Activated CD8-positive, alpha-beta memory T cell treated with anti-CD3 and anti-CD28 coated beads for 4 hours (primary cell): ENCODE data around the gene TMEM272.
"Not testable (repeated sequence)": the region's sequence is repeated elsewhere in the genome, so short reads cannot be mapped to it uniquely, and the experiment has no call there.

ENCODE experiments used
- DNase-seq, 2 donors: peaks; one replicate each; pipeline ENCODE4 v3.0.0-alpha.2; 2020; ENCODE audit warnings: low read depth in 2 of 2

Gene TMEM272

DNA sequence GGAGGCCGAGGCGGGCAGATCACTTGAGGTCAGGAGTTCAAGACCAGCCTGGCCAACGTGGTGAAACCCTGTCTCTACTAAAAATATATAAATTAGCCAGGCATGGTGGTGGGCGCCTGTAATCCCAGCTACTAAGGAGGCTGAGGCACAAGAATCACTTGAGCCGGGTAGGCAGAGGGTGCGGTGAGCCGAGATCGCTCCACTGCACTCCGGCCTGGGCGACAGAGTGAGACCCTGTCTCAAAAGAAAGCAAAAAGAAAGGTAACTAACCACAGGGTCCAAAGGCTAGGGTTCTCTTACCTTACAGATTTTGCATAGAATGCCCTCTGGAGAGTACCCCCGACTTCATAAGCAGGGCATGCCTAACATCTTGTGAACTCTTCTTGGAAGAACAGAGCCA is 20.3 kb downstream of the TMEM272 start:
- DNase-seq: not testable (repeated sequence)

DNA sequence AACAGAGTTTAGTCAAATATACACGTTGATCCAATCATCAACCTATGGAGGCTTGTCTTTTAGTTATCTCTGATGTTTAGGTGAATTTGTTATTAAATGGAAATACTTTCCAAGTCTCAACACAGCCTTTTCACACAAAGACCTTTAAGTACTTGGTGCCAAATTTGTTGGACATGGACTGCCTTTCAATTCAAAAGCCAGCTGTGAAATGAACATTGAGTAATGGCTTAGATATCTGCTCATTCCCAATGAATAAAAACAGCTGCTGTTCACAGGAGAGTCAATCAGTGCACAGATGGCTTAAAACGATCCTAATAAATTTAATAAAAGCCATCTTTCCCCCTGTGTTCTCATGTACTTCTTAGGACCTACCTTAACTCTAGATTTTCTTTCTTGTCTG is 21.1 kb downstream of the TMEM272 start:
- DNase-seq: no peak

DNA sequence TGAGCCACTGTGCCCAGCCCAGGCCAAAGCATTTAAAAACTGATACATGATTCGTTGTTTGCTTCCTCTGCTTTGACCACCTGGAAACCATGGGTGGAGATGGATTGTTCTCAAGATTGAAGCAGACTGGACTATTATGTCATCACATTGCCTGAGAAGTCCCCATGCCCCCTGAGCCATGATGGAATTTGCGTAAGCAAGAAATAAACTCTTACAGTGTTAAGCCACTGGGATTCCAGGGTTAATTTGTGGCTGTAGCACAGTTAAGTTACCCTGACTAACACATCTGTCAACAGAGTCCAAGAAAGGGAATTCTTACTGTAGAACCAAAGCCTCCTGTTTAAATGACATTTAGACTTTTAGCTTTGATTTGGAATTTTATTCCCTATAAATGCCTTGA is 21.6 kb downstream of the TMEM272 start:
- DNase-seq: no peak

DNA sequence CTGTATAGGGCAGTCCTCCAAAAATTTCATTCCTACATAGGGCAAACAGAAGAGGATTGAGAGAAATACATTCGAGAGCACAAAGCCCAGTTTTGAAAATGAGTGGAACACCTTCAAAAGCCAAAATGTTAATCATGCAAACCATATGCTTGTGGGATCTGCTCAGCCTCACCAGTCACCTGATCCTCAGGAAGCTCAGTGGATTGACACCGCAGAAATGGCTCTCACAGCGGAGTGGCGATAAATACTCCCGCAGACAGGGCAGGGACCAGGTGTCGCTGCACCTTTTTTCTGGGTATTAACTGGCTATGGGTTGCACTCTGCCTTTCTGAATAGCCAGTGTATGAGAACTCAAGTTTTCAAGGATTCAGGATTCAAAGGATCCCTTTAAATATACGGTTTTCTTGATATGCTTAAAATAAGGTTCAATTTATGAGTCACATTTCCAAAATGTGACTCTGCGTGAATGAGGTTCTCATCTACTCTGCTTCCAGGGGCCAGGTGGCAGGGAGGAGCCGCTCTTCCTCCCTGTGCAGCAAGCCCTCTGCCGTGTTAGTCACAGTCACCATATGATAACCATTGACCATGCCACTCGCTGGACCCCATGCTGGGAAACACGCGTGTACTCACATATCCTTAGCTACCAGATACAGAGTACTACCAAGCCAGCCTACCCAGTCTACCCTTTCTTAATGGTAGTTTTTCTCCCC is 22.7 kb downstream of the TMEM272 start:
- DNase-seq: no peak

DNA sequence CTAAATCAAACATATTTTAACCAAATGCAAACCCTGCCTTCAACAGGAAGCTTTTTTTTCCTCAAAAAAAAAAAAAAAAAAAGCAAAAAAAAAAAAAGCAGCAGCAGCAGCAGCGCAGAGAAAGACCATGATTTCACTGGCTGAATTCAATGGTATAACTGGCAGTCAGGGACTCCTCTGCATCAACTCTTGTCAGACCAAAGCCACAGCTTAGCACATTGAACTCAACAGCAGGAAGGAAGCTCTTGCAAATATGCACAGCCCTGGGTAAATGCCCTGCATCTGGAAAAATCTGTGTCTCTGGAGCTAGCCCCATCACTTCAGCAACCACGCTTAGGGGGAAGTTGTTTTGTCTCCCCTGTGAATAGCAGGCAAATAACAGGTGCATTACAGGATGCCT is 23.4 kb downstream of the TMEM272 start:
- DNase-seq: no peak

DNA sequence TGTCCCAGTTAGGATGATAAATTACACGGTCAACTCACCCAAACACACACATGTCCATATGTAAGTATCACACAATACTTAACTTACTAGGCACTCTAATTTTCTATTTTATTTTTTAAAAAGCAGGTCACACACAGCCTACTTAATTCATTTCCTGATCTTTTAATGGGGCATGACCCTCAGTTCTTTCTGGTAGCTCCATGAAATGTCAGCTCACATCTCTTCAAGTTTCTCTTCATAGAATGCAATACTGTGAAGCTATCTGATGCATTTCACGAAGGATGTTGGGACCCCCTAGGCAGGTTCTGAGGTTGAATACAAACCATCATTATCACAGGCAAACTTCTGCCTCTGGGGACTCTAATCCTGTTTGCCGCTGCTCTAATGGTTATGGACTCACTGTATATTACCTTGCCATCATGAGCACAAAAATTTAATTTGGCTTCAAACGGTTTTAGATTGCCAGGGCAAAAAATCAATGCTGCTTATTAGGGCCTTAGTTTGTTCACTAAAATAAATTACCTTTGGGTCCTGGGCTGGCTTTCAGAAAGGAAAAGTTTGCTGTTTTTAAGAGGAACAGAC is 24.9 kb downstream of the TMEM272 start:
- no peak for DNase-seq

DNA sequence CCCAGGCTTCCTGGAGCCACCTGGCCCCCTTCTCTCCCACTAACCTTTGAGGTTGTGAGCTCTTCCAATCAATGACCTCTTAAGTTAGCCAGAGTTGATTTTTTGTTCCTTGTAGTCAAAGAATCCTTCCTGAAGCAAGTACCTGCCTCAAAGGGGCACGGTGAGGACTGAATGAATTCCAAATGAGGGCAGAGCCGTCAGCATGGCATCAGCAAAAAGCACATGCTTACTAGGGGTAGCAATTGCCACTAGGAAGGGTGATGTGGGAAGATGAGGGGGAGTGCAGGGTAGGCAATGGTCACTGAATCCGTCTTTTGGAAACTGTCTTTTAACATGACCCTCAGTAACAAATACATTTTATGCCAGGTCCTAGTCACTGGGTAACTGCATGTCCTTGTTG is 25.4 kb downstream of the TMEM272 start:
- DNase-seq: no peak

DNA sequence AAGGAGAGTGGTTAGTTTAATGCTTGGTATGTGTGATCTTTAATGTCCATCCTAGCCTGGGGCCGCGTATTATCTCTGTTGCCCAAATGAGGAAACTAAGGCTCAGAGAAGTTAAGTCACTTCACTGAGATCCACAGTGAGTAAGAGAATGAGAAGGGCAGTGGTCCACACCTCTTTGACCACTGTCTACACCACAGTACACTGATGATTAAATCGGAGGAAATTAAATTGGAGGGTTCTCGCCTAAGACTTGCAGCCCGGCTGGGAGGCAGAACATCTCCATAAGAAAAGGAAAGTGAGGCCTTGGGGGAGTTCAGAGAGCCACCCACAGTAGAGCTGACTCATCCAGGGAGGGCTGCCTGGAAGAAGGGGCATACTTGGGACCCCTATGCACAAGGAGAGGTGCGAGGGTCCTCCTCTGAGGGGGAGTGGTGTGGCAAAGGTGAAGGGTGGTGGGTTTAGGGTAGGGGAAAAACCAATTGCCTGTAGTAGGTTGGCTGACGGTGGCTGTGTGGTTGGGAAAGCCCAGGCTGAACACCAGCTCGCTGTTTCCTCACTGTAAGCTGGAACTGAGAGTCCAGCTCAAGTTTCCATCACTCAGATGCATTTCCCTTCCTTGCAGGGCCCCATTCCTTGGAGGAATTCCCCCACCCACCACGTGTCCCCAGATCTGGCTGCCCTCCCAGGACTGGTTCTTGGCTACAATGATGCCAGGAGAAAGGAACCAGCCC is 26.0 kb downstream of the TMEM272 start:
- DNase-seq: no peak

DNA sequence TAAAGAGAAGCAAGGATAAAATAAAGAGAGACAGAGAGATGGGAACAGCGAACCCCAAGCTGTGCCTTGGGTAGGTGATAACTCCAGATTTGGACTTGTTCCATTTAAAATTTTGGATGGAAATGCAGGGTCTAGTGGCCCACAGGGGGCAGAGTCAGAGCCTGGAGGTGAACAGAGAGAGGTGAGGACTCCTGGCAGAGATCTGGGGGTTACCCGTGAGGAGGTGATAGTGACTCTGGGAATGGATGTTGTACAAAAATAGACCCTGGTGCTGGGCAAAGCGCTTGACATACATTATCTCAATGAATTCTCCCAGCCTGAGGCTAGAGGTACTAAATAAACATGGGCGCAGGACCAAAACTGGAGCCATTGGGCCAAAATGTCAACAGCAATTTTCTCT is 26.7 kb downstream of the TMEM272 start:
- DNase-seq: no peak

DNA sequence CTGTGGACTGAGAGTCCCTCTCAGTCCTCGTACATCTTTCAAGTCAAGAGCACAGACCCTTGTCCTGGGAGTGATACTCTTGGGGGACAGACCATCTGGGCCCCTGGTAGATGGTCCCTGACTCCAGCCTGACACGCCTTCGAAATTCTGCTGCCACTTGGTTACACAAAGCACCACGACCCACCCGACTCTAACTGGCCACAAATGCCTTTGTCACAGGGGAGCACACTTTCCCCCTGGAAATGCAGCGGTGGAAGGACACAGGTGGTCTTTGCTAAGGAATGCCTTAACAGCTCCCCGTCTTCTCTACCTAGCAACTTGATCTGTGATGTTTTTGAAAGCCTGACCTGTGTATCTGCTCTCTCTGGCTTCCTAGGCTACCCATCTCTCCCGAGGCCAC is 27.3 kb downstream of the TMEM272 start:
- no peak for DNase-seq

DNA sequence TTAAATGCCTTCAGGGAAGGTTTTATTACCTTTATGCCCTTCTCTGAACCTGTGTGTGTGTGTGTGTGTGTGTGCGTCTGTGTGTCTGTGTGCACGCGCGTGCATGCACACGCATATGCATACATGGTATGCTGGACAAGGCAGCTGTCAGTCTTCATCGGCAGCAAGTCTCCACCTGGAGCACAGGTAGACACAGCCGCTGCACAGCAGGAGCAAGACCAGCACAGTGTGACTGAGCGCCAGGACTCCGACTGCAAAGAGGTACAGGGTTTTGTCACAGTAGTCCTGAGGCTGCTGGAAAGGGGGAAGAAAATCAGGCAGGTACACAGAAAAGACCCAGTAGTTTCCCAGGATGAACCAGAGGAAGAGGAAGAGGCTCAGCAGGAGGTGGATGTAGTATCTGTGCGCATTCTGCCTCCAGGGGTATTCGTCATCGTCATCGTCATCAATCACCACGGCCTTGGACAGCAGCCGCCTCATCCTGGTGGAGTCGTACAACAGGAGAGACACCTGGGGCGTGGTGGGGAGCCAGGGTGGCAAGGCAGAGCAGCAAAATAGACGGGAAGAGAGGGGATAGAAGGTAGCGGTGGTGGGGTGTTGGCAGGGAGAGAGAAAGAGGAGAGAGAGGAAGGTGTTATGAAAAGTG is 28.2 kb downstream of the TMEM272 start:
- no peak for DNase-seq

DNA sequence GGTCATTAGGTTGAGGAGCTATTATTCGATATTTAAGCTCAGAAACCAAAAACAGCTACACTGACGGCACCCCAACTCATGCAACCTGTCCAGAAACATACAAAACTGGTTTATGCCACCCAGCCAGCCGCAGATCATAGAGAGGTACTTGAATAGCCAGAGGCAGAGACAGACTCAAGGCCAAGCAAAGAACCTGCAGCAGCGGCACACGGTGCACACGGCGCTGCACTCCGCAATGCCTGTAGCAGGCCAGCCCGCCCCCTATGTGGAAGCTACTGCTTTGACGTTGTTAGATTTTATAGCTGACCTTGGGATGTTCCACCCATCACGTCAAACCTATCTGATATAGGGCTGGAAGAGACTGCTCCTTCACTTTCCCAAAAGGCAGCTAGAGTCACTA is 29.1 kb downstream of the TMEM272 start:
- DNase-seq: no peak

DNA sequence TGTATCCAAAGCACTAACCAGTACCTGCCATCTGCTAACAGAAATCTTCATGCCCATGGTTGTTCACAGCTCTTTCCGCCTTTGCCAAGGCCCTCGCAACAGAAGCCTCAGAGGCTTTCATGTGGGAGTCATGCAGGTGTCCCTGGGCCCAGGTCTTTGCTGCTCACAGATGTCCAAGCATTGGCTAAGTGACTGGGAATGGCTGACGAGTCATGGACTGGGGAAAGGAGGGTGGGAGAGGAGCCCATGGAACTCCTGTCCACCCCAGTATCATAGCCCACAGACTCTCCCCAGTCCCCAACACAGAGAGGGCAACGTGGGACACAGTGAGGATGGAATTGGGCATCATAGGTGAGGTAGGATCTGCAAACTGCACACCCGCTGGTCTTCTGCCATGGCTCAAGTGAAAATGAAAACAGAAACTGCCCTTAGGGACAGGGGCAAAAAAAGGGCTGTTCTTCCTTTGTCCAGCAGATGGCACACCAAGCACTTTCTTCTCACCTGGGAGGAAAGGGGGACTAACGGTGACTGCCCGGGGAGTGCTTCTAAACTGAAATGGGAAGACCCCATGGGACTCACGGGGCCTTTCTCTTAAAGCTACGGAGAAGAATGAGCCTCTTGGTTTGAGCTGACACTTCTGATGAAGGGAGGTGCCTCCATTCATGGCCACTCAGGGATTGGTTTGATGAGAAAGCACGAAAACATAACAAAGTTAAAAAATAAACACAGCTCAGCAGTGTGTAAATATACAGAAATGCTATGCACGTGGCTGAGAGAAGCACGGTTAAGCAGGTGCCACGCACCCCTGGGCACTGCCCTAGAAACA is 29.9 kb downstream of the TMEM272 start:
- DNase-seq: peak; percentile 56 to 61

DNA sequence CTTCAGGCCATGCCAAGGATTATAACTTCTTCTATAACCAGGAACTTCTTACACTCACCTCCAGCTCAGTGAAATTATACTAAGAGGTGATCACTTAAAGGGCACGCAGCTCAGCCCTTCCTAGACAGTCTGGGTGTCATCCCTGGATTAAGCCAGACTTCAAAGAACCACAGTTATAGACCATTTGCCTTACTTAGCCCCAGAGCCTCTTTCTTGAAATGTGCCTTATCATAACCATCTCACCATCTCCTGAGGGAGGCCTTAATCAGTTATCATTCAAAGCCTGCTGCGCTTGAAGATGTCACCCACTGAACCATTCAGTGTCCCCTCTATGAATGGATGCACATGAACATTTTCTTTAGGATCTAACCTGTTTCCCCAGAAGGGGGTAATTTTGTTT is 30.9 kb downstream of the TMEM272 start:
- DNase-seq: no peak

DNA sequence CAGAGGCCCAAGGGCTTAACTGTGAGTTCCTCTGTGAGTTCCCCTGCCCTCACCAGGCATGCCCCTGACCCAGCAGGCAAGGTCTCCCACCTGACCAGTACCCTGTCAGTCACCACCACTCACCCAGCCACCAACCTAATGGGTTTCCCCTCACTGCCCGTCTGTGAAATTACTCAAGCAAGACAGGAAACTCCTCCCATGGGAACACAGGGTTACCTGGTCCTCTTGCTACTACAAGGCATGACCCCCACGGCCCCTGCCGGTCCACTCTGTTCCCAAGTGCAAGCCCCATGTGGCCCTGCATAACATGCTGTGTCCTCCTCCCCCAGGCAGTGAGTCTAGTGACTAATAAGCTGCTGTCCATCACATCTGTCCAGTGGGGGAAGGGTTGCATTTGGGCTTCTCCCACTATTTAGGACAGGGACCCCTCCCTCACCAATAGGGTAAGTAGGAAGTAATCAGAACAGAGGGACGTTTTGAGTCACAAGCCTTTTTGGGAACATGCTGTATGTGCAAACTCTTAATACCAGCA is 33.0 kb downstream of the TMEM272 start:
- DNase-seq: no peak

DNA sequence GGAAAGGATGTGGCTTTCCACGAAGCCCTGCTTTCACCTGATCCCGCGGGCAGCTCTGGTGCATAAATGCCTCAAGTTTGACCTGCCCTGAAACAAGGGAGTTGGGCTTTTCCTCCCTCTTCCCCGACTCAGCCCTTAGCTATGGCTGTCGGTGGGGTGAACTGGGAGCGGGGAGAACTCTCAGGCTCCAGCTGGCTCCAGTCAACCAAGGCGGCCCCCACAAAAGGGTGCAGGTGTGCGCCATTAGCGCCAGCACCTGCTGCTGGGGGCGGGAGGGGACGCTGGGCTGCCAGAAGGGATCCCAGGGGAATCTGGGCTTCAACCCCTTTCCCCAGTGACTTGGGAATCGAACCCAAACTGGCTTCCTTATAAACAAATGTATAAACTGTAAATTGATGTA is 33.9 kb downstream of the TMEM272 start:
- DNase-seq: no peak

DNA sequence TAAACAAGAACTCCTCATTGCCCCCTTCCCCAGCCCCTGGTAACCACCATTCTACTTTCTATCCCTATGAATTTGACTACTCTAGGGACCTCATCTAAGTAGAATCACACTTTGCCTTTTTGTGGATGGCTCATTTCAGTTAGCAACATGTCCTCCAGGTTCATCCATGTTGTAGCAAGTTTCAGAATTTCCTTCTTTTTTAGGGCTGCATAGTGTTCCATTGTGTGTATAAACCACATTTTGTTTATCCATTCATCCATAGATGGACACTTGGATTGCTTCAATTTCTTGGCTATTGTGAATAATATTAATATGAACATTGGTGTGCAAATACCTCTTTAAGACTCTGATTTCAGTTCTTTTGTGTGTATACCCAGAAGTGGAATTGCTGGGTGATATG is 36.2 kb downstream of the TMEM272 start:
- no peak for DNase-seq

DNA sequence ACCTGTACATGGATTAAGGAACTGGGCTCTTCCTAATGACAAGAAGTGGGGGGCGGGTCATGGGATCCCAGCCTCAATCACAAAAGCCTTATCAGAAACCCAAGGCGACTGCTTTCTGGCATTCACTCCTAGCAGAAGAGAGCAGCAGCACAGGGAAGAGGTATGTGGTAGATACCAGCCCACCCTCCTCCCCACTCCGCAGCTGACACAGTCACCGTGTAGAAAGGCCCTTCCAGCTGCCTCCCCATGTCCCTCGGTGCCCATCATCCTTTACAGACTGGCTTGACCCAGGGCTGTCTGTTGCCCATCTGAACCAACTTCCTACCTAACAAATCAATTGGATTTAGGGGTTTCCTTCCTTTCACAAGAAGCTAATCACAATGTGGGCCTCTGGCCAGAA is 37.9 kb downstream of the TMEM272 start:
- DNase-seq: no peak

DNA sequence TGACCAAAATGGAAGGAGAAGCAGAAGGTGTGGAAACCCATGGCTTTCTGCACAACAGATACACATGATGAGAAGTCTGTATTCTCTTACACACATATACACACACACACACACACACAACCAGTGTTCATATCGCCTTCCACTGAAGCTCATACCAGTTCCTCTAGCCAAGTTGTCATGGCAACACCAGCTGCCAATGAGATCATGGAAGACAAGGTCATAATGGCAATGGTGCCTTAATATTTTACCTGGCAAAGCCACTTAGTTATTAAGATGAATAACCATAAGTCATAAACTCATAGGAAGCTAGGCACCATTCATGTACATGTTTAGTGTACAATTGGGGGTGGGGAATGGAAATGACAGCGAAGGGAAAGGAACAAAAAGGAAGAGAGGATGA is 38.4 kb downstream of the TMEM272 start:
- no peak for DNase-seq

DNA sequence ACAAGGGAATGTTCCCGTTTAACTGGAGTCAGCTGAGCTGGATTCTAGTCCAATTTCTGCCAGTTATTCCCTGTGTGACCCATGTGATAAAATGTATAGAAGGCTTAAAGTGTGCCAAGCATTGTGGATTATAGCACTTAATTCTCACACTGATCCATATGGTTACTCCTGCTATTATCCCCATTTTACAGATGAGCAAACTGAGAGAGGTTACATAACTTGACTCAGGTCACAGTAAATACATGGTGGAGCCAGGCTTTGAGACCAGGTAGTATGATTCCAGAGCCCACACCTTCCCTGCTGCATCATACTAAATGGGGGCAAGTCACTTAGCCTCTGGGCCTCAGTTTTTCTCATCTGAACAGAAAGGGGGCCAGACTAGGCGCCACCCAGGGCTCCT is 39.1 kb downstream of the TMEM272 start:
- DNase-seq: no peak

DNA sequence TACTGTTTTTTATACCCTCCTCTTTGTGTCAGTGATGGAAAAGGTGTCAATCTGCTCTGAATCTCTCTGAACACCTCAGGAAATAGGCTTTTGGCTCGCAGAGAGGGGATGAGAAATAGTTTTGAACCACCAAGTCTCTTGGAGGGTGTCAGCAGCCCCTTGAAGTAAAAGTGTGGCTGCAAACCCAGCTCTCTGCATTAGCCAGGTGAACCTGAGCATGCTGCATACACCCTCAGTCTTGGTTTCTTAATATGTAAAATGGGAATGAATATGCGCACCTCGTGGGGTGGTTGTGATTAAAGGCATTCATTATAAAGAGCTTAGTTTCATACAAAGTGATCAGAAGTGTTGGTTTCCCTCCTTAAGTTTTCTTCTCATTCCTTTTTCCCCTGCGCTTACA is 39.7 kb downstream of the TMEM272 start:
- DNase-seq: no peak
